GM18867 (cell line): ENCODE data around the gene RELA.
"Not testable (repeated sequence)": the region's sequence is repeated elsewhere in the genome, so short reads cannot be mapped to it uniquely, and the experiment has no call there.

Experiments
- ATAC-seq: cut with Tn5 transposase; IDR thresholded peaks from one replicate; pipeline ENCODE4 v1.9.1; 2021; ENCODE audit warnings: mild to moderate bottlenecking, moderate library complexity; ENCODE audit not compliant: unreplicated experiment

Gene RELA

GRCh38 chr11:65649656-65650546 lies 12.8 kb downstream of the RELA start:
- ATAC-seq, result no peak

- ATAC-seq, result no peak
Observed at GRCh38 chr11:65648997-65649493, 13.7 kb downstream of the RELA start.

GRCh38 chr11:65646958-65647701 lies 15.6 kb downstream of the RELA start:
- ATAC-seq, result no peak

GRCh38 chr11:65646288-65646957 lies 16.3 kb downstream of the RELA start:
- ATAC-seq, result no peak

GRCh38 chr11:65645710-65646109 lies 17.0 kb downstream of the RELA start:
- no peak for ATAC-seq

- ATAC-seq, result no peak
Observed at GRCh38 chr11:65644837-65645236, 17.9 kb downstream of the RELA start.

- ATAC-seq, result no peak
Observed at GRCh38 chr11:65643971-65644370, 18.7 kb downstream of the RELA start.

- ATAC-seq, result no peak
Observed at GRCh38 chr11:65642014-65642671, 20.6 kb downstream of the RELA start.

- no peak for ATAC-seq
Observed at GRCh38 chr11:65641297-65642013, 21.3 kb downstream of the RELA start.

- ATAC-seq, result no peak
Observed at GRCh38 chr11:65640483-65641296, 22.0 kb downstream of the RELA start.

GRCh38 chr11:65639623-65640482 lies 22.9 kb downstream of the RELA start:
- ATAC-seq, result peak; percentile 43

GRCh38 chr11:65639228-65639597 lies 23.5 kb downstream of the RELA start:
- not testable (repeated sequence) for ATAC-seq

GRCh38 chr11:65637794-65638419 lies 24.8 kb downstream of the RELA start, which contains the start of gene SIPA1:
TSS of gene SIPA1 (plus strand) at chr11:65638101. CDS start at chr11:65640922, 2,821 bp downstream.
- ATAC-seq, result peak; percentile 37

GRCh38 chr11:65637032-65637557 lies 25.6 kb downstream of the RELA start:
- no peak for ATAC-seq

- no peak for ATAC-seq
Observed at GRCh38 chr11:65636108-65637031, 26.3 kb downstream of the RELA start.

GRCh38 chr11:65634905-65635731 lies 27.6 kb downstream of the RELA start:
- ATAC-seq, result no peak
